HepG2 (cell line): Measurements from ENCODE around the gene LLGL2. TPM values are rescaled to one million over a fixed set of nuclear protein-coding genes. Genes with fewer than 3 reads are reported as not detected.

Experiments
- ETS1 ChIP-seq: sonication (generic); formaldehyde crosslinking; IDR thresholded peaks from 2 replicates; pipeline ENCODE4 v1.4.0; 2020; ENCODE audit warnings: missing genetic modification reagents
- ETV6 ChIP-seq: sonication (generic); formaldehyde crosslinking; conservative IDR thresholded peaks from 2 replicates; pipeline ENCODE4 v1.4.0; 2020; ENCODE audit warnings: missing genetic modification reagents
- FOXJ3 ChIP-seq: sonication (generic); formaldehyde crosslinking; IDR thresholded peaks from 2 replicates; pipeline ENCODE4 v1.4.0; 2020; ENCODE audit warnings: missing genetic modification reagents, mild to moderate bottlenecking, borderline replicate concordance
- IRX3 ChIP-seq: sonication (generic); formaldehyde crosslinking; IDR thresholded peaks from 2 replicates; pipeline ENCODE4 v1.8.1; 2023; ENCODE audit warnings: mild to moderate bottlenecking, low read depth, missing genetic modification reagents, borderline replicate concordance
- KAT7 ChIP-seq: IDR thresholded peaks from 2 replicates; pipeline ENCODE4 v1.6.1; 2018; ENCODE audit warnings: borderline replicate concordance, missing compliant biosample characterization
- KDM2A ChIP-seq: sonication (generic); formaldehyde crosslinking; IDR thresholded peaks from 2 replicates; pipeline ENCODE4 v1.4.0; 2020; ENCODE audit warnings: low read depth, missing genetic modification reagents, borderline replicate concordance
- NONO ChIP-seq, 2 experiments: fragments of 450-650 bp in 1 of 2; sonication (generic) in 1 of 2; formaldehyde crosslinking in 1 of 2; IDR thresholded peaks in 1 of 2; conservative IDR thresholded peaks in 1 of 2; 2 replicates each; pipeline versions ENCODE4 v1.6.1 to v1.8.0; 2017 to 2022; ENCODE audit warnings: mild to moderate bottlenecking in 1 of 2, missing genetic modification reagents in 1 of 2, moderate library complexity in 1 of 2
- RARG ChIP-seq: sonication (generic); formaldehyde crosslinking; IDR thresholded peaks from 2 replicates; pipeline ENCODE4 v1.4.0; 2020; ENCODE audit warnings: low read depth, mild to moderate bottlenecking, missing genetic modification reagents
- SNAPC5 ChIP-seq: sonication (generic); formaldehyde crosslinking; IDR thresholded peaks from 2 replicates; pipeline ENCODE4 v1.8.1; 2023; ENCODE audit warnings: mild to moderate bottlenecking, missing genetic modification reagents, borderline replicate concordance
- TCF7L2 ChIP-seq: IDR thresholded peaks from 2 replicates; pipeline ENCODE4 v1.6.1; 2011; ENCODE audit warnings: mild to moderate bottlenecking, low read depth, low read length, moderate library complexity
- ZBTB40 ChIP-seq, 2 experiments: fragments of 450-650 bp in 1 of 2; sonication (generic) in 1 of 2; formaldehyde crosslinking in 1 of 2; IDR thresholded peaks; 2 replicates each; pipeline versions ENCODE4 v1.6.1 to v1.8.0; 2016 to 2022; ENCODE audit warnings: antibody characterized with exemption in 1 of 2, mild to moderate bottlenecking in 1 of 2, missing genetic modification reagents in 1 of 2
- ZFP36L1 ChIP-seq: sonication (generic); formaldehyde crosslinking; IDR thresholded peaks from 2 replicates; pipeline ENCODE4 v1.8.0; 2022; ENCODE audit warnings: mild to moderate bottlenecking, missing genetic modification reagents, moderate library complexity
- polyA plus RNA-seq, 8 experiments: library from polyadenylated mRNA; depleted of rRNA in 3 of 8; stranded (reverse) in 7 of 8; unstranded in 1 of 8; fragments of >200 nt; fragmentation: Illumina TruSeq in 4 of 8; extraction: Trizol in 4 of 8; gene quantifications; 2 replicates each; pipeline versions ENCODE4 v1.2.1 to v1.2.3, GENCODE V29; 2011 to 2016; ENCODE audit warnings: low read depth in 4 of 8, missing spikeins in 1 of 8, mixed read lengths in 1 of 8; ENCODE audit not compliant: insufficient read depth in 1 of 8
- total RNA-seq, 5 experiments: library from RNA; depleted of rRNA; stranded (reverse); fragments of >200 nt; fragmentation: Illumina TruSeq; extraction: Trizol; gene quantifications; 2 replicates each; pipeline ENCODE4 v1.2.3, GENCODE V29; 2016; ENCODE audit warnings: low read depth in 1 of 5
- TF ChIP-seq, protein P1 (sequence below): fragments of 450-650 bp; IDR thresholded peaks from 2 replicates; pipeline ENCODE4 v1.6.1; 2016
- TF ChIP-seq, protein P2 (sequence below): sonication (generic); formaldehyde crosslinking; IDR thresholded peaks from 2 replicates; pipeline ENCODE4 v1.5.0; 2020; ENCODE audit warnings: mild to moderate bottlenecking, missing genetic modification reagents

Gene LLGL2
- total and polyA plus RNA-seq, 2 of the 13 experiments (the other 11 are each of a cell fraction or from before 2014, with no cell fraction given) = 83.0 to 86.7 TPM

GRCh38 chr17:75575728-75576127 lies 50.2 kb downstream of the LLGL2 start (continued):
- TF ChIP-seq ZBTB40 (IDR thresholded peaks at IDR 0.05) = no peak
- no peak for TF ChIP-seq ZBTB40 (CRISPR knock-in tag; IDR thresholded peaks at IDR 0.05)
- no peak for TF ChIP-seq RARG
- no peak for TF ChIP-seq FOXJ3 (CRISPR knock-in tag)
- no peak for TF ChIP-seq NONO (IDR thresholded peaks at IDR 0.05)
- TF ChIP-seq NONO (CRISPR knock-in tag; conservative IDR thresholded peaks at IDR 0.05) = no peak
- no peak for TF ChIP-seq TCF7L2
- no peak for TF ChIP-seq ETS1
- TF ChIP-seq, protein P1, sequence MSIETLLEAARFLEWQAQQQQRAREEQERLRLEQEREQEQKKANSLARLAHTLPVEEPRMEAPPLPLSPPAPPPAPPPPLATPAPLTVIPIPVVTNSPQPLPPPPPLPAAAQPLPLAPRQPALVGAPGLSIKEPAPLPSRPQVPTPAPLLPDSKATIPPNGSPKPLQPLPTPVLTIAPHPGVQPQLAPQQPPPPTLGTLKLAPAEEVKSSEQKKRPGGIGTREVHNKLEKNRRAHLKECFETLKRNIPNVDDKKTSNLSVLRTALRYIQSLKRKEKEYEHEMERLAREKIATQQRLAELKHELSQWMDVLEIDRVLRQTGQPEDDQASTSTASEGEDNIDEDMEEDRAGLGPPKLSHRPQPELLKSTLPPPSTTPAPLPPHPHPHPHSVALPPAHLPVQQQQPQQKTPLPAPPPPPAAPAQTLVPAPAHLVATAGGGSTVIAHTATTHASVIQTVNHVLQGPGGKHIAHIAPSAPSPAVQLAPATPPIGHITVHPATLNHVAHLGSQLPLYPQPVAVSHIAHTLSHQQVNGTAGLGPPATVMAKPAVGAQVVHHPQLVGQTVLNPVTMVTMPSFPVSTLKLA = no peak
- TF ChIP-seq ETV6 = no peak
- no peak for TF ChIP-seq ZFP36L1 (CRISPR knock-in tag)
- no peak for TF ChIP-seq SNAPC5 (CRISPR knock-in tag)
- no peak for TF ChIP-seq IRX3
- no peak for TF ChIP-seq KAT7 (CRISPR knock-in tag)
- 0 out of 2 replicates have a peak, but pooled peaks have one; percentile 31 for TF ChIP-seq KDM2A (CRISPR knock-in tag)
- TF ChIP-seq, protein P2, sequence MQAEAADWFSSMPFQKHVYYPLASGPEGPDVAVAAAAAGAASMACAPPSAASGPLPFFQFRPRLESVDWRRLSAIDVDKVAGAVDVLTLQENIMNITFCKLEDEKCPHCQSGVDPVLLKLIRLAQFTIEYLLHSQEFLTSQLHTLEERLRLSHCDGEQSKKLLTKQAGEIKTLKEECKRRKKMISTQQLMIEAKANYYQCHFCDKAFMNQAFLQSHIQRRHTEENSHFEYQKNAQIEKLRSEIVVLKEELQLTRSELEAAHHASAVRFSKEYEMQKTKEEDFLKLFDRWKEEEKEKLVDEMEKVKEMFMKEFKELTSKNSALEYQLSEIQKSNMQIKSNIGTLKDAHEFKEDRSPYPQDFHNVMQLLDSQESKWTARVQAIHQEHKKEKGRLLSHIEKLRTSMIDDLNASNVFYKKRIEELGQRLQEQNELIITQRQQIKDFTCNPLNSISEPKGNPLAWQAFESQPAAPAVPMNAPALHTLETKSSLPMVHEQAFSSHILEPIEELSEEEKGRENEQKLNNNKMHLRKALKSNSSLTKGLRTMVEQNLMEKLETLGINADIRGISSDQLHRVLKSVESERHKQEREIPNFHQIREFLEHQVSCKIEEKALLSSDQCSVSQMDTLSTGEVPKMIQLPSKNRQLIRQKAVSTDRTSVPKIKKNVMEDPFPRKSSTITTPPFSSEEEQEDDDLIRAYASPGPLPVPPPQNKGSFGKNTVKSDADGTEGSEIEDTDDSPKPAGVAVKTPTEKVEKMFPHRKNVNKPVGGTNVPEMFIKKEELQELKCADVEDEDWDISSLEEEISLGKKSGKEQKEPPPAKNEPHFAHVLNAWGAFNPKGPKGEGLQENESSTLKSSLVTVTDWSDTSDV (CRISPR knock-in tag) = no peak
